K562 (cell line): ENCODE results near the gene SLC25A45. TPM values are rescaled to one million over a fixed set of nuclear protein-coding genes. Genes with fewer than 3 reads are reported as not detected.

Experiments
- BACH1 ChIP-seq: fragments of 200-800 bp; sonication (Bioruptor generic); IDR thresholded peaks from 2 replicates; pipeline ENCODE4 v1.6.1; 2016; ENCODE audit warnings: missing genetic modification characterization, missing compliant biosample characterization
- FOXM1 ChIP-seq, 2 experiments: fragments of 450-650 bp in 1 of 2; sonication (generic) in 1 of 2; formaldehyde crosslinking in 1 of 2; IDR thresholded peaks; 2 replicates each; pipeline versions ENCODE4 v1.6.1 to v1.9.0; 2017 to 2022; ENCODE audit warnings: low read depth in 2 of 2, mild to moderate bottlenecking in 2 of 2, missing genetic modification reagents in 1 of 2, moderate library complexity in 1 of 2
- MCM5 ChIP-seq: fragments of 450-650 bp; IDR thresholded peaks from 2 replicates; pipeline ENCODE4 v1.6.1; 2016; ENCODE audit warnings: low read depth
- ZNF668 ChIP-seq: fragments of 250-450 bp; sonication (Bioruptor Pico); IDR thresholded peaks from 2 replicates; pipeline ENCODE4 v1.8.0; 2022; ENCODE audit warnings: mild to moderate bottlenecking, inconsistent platforms
- ZSCAN29 ChIP-seq: fragments of 450-650 bp; IDR thresholded peaks from 2 replicates; pipeline ENCODE4 v1.6.1; 2017
- polyA plus RNA-seq, 8 experiments: library from polyadenylated mRNA; depleted of rRNA in 4 of 8; stranded (reverse) in 5 of 8; unstranded in 3 of 8; fragments of >200 nt; fragmentation: Nextera tagmentation in 2 of 8; fragmentation: Illumina TruSeq in 1 of 8; extraction: Ambion mirVana in 2 of 8; extraction: Trizol in 1 of 8; gene quantifications; 2 replicates each; pipeline versions ENCODE4 v1.2.1 to v1.2.3, GENCODE V29; 2011 to 2014; ENCODE audit warnings: inconsistent platforms in 1 of 8, missing spikeins in 1 of 8
- total RNA-seq, 7 experiments: library from RNA; depleted of rRNA in 6 of 7; stranded (reverse); fragments of >200 nt in 6 of 7; fragmentation: Illumina TruSeq in 2 of 7; extraction: Trizol in 2 of 7; gene quantifications; 2 replicates each; pipeline versions ENCODE4 v1.2.1 to v1.2.3, GENCODE V29; 2011 to 2021; ENCODE audit warnings: low replicate concordance in 1 of 7
- TF ChIP-seq, protein P1 (sequence below): fragments of 450-650 bp; IDR thresholded peaks from 2 replicates; pipeline ENCODE4 v1.6.1; 2016; ENCODE audit warnings: mild to moderate bottlenecking, moderate library complexity
- TF ChIP-seq, protein P2 (sequence below): sonication (generic); formaldehyde crosslinking; IDR thresholded peaks from 2 replicates; pipeline ENCODE4 v1.8.0; 2022; ENCODE audit warnings: missing genetic modification reagents, mild to moderate bottlenecking, borderline replicate concordance
- TF ChIP-seq, protein P3 (sequence below): fragments of 200-800 bp; sonication (Bioruptor generic); IDR thresholded peaks from 2 replicates; pipeline ENCODE4 v1.6.1; 2016; ENCODE audit warnings: missing genetic modification characterization, missing compliant biosample characterization

SLC25A45 gene
- total and polyA plus RNA-seq, 9 of the 15 experiments (the other 6 are each of a cell fraction or from before 2014, with no cell fraction given): 0.15 to 2.3 (median 0.68) TPM

DNA sequence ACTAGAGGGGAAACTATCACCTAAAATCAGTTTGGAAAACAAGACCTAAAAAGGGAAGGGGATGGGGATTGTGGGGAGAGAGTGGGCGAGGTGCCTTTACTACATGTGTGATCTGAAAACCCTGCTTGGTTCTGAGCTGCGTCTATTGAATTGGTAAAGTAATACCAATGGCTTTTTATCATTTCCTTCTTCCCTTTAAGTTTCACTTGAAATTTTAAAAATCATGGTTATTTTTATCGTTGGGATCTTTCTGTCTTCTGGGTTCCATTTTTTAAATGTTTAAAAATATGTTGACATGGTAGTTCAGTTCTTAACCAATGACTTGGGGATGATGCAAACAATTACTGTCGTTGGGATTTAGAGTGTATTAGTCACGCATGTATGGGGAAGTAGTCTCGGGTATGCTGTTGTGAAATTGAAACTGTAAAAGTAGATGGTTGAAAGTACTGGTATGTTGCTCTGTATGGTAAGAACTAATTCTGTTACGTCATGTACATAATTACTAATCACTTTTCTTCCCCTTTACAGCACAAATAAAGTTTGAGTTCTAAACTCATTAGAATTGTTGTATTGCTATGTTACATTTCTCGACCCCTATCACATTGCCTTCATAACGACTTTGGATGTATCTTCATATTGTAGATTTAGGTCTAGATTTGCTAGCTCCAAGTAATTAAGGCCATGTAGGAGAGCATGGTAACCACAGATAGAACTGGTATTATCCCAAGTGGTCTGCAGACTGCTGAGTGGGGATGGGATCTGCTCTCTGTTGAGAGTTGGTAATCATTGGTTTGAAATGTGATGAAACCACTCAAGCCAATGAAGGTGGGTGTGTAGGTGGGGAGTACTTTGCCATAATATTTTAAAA lies 43.8 kb upstream of the SLC25A45 start (continued):
- TF ChIP-seq, protein P1, sequence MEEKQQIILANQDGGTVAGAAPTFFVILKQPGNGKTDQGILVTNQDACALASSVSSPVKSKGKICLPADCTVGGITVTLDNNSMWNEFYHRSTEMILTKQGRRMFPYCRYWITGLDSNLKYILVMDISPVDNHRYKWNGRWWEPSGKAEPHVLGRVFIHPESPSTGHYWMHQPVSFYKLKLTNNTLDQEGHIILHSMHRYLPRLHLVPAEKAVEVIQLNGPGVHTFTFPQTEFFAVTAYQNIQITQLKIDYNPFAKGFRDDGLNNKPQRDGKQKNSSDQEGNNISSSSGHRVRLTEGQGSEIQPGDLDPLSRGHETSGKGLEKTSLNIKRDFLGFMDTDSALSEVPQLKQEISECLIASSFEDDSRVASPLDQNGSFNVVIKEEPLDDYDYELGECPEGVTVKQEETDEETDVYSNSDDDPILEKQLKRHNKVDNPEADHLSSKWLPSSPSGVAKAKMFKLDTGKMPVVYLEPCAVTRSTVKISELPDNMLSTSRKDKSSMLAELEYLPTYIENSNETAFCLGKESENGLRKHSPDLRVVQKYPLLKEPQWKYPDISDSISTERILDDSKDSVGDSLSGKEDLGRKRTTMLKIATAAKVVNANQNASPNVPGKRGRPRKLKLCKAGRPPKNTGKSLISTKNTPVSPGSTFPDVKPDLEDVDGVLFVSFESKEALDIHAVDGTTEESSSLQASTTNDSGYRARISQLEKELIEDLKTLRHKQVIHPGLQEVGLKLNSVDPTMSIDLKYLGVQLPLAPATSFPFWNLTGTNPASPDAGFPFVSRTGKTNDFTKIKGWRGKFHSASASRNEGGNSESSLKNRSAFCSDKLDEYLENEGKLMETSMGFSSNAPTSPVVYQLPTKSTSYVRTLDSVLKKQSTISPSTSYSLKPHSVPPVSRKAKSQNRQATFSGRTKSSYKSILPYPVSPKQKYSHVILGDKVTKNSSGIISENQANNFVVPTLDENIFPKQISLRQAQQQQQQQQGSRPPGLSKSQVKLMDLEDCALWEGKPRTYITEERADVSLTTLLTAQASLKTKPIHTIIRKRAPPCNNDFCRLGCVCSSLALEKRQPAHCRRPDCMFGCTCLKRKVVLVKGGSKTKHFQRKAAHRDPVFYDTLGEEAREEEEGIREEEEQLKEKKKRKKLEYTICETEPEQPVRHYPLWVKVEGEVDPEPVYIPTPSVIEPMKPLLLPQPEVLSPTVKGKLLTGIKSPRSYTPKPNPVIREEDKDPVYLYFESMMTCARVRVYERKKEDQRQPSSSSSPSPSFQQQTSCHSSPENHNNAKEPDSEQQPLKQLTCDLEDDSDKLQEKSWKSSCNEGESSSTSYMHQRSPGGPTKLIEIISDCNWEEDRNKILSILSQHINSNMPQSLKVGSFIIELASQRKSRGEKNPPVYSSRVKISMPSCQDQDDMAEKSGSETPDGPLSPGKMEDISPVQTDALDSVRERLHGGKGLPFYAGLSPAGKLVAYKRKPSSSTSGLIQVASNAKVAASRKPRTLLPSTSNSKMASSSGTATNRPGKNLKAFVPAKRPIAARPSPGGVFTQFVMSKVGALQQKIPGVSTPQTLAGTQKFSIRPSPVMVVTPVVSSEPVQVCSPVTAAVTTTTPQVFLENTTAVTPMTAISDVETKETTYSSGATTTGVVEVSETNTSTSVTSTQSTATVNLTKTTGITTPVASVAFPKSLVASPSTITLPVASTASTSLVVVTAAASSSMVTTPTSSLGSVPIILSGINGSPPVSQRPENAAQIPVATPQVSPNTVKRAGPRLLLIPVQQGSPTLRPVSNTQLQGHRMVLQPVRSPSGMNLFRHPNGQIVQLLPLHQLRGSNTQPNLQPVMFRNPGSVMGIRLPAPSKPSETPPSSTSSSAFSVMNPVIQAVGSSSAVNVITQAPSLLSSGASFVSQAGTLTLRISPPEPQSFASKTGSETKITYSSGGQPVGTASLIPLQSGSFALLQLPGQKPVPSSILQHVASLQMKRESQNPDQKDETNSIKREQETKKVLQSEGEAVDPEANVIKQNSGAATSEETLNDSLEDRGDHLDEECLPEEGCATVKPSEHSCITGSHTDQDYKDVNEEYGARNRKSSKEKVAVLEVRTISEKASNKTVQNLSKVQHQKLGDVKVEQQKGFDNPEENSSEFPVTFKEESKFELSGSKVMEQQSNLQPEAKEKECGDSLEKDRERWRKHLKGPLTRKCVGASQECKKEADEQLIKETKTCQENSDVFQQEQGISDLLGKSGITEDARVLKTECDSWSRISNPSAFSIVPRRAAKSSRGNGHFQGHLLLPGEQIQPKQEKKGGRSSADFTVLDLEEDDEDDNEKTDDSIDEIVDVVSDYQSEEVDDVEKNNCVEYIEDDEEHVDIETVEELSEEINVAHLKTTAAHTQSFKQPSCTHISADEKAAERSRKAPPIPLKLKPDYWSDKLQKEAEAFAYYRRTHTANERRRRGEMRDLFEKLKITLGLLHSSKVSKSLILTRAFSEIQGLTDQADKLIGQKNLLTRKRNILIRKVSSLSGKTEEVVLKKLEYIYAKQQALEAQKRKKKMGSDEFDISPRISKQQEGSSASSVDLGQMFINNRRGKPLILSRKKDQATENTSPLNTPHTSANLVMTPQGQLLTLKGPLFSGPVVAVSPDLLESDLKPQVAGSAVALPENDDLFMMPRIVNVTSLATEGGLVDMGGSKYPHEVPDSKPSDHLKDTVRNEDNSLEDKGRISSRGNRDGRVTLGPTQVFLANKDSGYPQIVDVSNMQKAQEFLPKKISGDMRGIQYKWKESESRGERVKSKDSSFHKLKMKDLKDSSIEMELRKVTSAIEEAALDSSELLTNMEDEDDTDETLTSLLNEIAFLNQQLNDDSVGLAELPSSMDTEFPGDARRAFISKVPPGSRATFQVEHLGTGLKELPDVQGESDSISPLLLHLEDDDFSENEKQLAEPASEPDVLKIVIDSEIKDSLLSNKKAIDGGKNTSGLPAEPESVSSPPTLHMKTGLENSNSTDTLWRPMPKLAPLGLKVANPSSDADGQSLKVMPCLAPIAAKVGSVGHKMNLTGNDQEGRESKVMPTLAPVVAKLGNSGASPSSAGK: no peak
- TF ChIP-seq MCM5: no peak
- peak; percentile 42; the same call in 1 of the 2 replicates for TF ChIP-seq FOXM1 (IDR thresholded peaks at IDR 0.05; ENCODE audit: low read depth)
- peak; percentile 51; the same call in 1 of the 2 replicates for TF ChIP-seq FOXM1 (CRISPR knock-in tag; IDR thresholded peaks at IDR 0.05; ENCODE audit: low read depth)
- TF ChIP-seq BACH1 (tag): peak; percentile 36; the same call in 1 of the 2 replicates
- TF ChIP-seq ZNF668 (CRISPR knock-in tag): no peak
- TF ChIP-seq ZSCAN29: 0 out of 2 replicates have a peak, but pooled peaks have one; percentile 8
- TF ChIP-seq, protein P2, sequence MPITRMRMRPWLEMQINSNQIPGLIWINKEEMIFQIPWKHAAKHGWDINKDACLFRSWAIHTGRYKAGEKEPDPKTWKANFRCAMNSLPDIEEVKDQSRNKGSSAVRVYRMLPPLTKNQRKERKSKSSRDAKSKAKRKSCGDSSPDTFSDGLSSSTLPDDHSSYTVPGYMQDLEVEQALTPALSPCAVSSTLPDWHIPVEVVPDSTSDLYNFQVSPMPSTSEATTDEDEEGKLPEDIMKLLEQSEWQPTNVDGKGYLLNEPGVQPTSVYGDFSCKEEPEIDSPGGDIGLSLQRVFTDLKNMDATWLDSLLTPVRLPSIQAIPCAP (CRISPR knock-in tag): no peak
- TF ChIP-seq, protein P3, sequence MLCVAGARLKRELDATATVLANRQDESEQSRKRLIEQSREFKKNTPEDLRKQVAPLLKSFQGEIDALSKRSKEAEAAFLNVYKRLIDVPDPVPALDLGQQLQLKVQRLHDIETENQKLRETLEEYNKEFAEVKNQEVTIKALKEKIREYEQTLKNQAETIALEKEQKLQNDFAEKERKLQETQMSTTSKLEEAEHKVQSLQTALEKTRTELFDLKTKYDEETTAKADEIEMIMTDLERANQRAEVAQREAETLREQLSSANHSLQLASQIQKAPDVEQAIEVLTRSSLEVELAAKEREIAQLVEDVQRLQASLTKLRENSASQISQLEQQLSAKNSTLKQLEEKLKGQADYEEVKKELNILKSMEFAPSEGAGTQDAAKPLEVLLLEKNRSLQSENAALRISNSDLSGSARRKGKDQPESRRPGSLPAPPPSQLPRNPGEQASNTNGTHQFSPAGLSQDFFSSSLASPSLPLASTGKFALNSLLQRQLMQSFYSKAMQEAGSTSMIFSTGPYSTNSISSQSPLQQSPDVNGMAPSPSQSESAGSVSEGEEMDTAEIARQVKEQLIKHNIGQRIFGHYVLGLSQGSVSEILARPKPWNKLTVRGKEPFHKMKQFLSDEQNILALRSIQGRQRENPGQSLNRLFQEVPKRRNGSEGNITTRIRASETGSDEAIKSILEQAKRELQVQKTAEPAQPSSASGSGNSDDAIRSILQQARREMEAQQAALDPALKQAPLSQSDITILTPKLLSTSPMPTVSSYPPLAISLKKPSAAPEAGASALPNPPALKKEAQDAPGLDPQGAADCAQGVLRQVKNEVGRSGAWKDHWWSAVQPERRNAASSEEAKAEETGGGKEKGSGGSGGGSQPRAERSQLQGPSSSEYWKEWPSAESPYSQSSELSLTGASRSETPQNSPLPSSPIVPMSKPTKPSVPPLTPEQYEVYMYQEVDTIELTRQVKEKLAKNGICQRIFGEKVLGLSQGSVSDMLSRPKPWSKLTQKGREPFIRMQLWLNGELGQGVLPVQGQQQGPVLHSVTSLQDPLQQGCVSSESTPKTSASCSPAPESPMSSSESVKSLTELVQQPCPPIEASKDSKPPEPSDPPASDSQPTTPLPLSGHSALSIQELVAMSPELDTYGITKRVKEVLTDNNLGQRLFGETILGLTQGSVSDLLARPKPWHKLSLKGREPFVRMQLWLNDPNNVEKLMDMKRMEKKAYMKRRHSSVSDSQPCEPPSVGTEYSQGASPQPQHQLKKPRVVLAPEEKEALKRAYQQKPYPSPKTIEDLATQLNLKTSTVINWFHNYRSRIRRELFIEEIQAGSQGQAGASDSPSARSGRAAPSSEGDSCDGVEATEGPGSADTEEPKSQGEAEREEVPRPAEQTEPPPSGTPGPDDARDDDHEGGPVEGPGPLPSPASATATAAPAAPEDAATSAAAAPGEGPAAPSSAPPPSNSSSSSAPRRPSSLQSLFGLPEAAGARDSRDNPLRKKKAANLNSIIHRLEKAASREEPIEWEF (CRISPR knock-in tag): no peak
